Measurements from ENCODE around the gene BLOC1S4.

BLOC1S4 gene

DNA sequence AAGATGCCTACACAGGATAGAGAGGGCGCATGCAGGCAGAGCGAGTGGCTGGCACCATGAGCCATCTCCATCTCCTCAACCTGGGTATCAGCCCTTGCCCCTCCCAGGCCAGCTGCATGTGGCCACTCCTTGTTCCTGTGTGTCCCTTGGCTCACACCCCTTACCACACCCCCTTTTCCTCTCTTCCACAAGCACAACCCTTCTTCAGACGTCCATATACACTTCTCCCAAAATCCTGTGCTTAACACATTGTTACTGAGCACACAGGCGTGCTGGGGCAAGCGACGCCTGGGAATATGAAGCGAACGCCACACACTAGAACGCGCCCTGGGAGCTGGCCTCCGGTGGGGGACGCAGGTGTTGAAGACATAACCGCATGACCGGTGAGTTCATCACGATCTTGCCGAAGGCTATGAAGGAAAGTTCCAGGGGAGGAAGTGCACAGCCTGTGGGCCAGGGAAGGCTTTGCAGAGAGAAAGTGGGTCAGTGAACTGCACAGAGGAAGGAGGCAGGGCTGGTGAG is 47.4 kb downstream of the BLOC1S4 start:
- DNase-seq (ENCODE audit: low read depth in 2 of 2), result no peak

DNA sequence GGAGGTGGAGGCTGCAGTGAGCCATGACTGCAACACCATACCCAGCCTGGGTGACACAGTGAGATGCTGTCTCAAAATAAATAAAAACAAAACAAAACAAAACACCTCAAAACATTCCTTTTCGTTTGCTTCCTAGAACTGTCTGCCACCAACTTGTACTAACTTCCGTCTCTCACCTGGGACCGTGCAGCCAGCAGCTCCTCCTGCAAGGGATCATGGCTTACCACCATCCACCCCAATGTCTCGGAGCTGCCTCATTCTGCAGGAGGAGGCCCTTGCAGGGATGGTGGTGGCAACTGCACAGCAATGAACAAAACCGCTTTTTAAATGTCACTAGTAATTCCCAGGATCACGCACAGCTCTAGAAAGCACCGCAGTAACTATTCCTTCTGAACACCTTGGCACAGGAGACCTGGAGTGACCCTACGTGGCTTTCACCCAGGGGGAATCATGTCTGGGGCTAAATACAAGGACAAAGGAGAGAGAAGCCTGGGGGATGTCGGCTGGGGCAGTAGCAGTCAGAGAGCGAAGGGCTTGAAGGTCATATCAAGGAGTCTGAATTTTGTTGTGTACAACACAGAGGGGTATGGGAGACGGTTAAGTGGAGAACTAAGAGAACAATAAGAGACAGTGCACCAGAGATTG is 49.1 kb downstream of the BLOC1S4 start:
- no peak for DNase-seq (ENCODE audit: low read depth in 2 of 2)

GRCh38 chr4:6765703-6766102 is 49.7 kb downstream of the BLOC1S4 start:
- no peak for DNase-seq (ENCODE audit: low read depth in 2 of 2)
